Endothelial cell of umbilical vein (primary cell): Measurements from ENCODE around the gene APBB2. TPM values are rescaled to one million over a fixed set of nuclear protein-coding genes. Genes with fewer than 3 reads are reported as not detected.

Experiments used
- BruUV-seq: library from RNA; stranded (reverse); fragments of 400-500 nt; replicated peaks from 2 replicates; lab custom pipeline; 2021; lab: Mats Ljungman, UMichigan
- CTCF ChIA-PET: fragments of 300-600, 350-600 bp; sonication (Branson Sonifier 250); formaldehyde crosslinking; loops from one replicate; lab custom pipeline; 2021; ENCODE audit warnings: antibody characterized with exemption, inconsistent platforms; lab: Charles Lee
- POLR2A ChIA-PET: fragments of 300-600, 350-600 bp; sonication (Branson Sonifier 250); formaldehyde crosslinking; loops from one replicate; lab custom pipeline; 2021; ENCODE audit warnings: antibody characterized with exemption, inconsistent platforms; lab: Charles Lee
- DNase-seq: peaks from one replicate; pipeline ENCODE4 v3.0.0-alpha.2; 2011; ENCODE audit warnings: low read depth, low spot score
- FAIRE-seq: peaks from 2 replicates; lab custom pipeline; 2011; peaks lifted over from hg19 to GRCh38; lab: Jason Lieb, UNC
- H2AFZ ChIP-seq: 2 replicates; pipeline ENCODE4 v1.6.0; 2012; ENCODE audit warnings: low read depth, low read length, control low read depth, inconsistent platforms
- H3K27ac ChIP-seq: 2 replicates; pipeline ENCODE4 v1.5.1; 2011; ENCODE audit warnings: low read depth, mild to moderate bottlenecking, control low read depth, low read length, moderate library complexity; ENCODE audit not compliant: insufficient read depth
- H3K27me3 ChIP-seq, 2 experiments: 2 replicates each; pipeline versions ENCODE4 v1.6.0 to v1.6.1; 2011; ENCODE audit warnings: low read length in 2 of 2, mixed read lengths in 1 of 2; ENCODE audit not compliant: control insufficient read depth in 2 of 2, insufficient read depth in 2 of 2
- H3K36me3 ChIP-seq, 2 experiments: 2 replicates in 1 of 2; 3 replicates in 1 of 2; pipeline ENCODE4 v1.5.1; 2011; ENCODE audit warnings: low read length in 2 of 2, mild to moderate bottlenecking in 1 of 2, moderate library complexity in 1 of 2; ENCODE audit not compliant: control insufficient read depth in 2 of 2, insufficient read depth in 2 of 2; ENCODE audit errors: extremely low read depth in 1 of 2
- H3K4me1 ChIP-seq: 3 replicates; pipeline ENCODE4 v1.5.1; 2011; ENCODE audit warnings: mild to moderate bottlenecking, low read length; ENCODE audit not compliant: control insufficient read depth, insufficient read depth; ENCODE audit errors: extremely low read depth
- H3K4me2 ChIP-seq: 2 replicates; pipeline ENCODE4 v1.6.1; 2011; ENCODE audit warnings: low read length, control low read depth, mixed read lengths; ENCODE audit not compliant: insufficient read depth
- H3K4me3 ChIP-seq, 3 experiments: fragments of 200-600 bp in 1 of 3; sonication (generic), shearing (Covaris generic) in 1 of 3; replicated peaks in 1 of 3; 2 replicates each; pipeline ENCODE4 v1.5.1; 2011 to 2016; ENCODE audit warnings: control low read depth in 3 of 3, low read length in 3 of 3, mild to moderate bottlenecking in 2 of 3, inconsistent platforms in 1 of 3, low read depth in 1 of 3, moderate library complexity in 1 of 3; ENCODE audit not compliant: insufficient read depth in 1 of 3
- H3K79me2 ChIP-seq: 2 replicates; pipeline ENCODE4 v1.6.0; 2012; ENCODE audit warnings: low read length, inconsistent platforms; ENCODE audit not compliant: control insufficient read depth, insufficient read depth
- H3K9ac ChIP-seq: replicated peaks from 2 replicates; pipeline ENCODE3; 2011; ENCODE audit warnings: low read length, control low read depth; ENCODE audit not compliant: insufficient read depth; ENCODE audit errors: extremely low read depth
- H3K9me1 ChIP-seq: replicated peaks from 3 replicates; pipeline ENCODE4 v1.6.0; 2011; ENCODE audit warnings: mild to moderate bottlenecking, low read length; ENCODE audit not compliant: control insufficient read depth, insufficient read depth; ENCODE audit errors: extremely low read depth
- H3K9me3 ChIP-seq: replicated peaks from 2 replicates; pipeline ENCODE4 v1.5.1; 2012; ENCODE audit warnings: low read length, inconsistent platforms; ENCODE audit not compliant: control insufficient read depth, insufficient read depth
- H4K20me1 ChIP-seq: replicated peaks from 2 replicates; pipeline ENCODE3; 2011; ENCODE audit warnings: mild to moderate bottlenecking, low read length; ENCODE audit not compliant: control insufficient read depth, insufficient read depth; ENCODE audit errors: extremely low read depth
- EZH2 ChIP-seq: IDR thresholded peaks from 2 replicates; pipeline ENCODE4 v1.6.1; 2012; ENCODE audit warnings: borderline replicate concordance, low read depth, mild to moderate bottlenecking, moderate library complexity, low read length, inconsistent platforms; ENCODE audit not compliant: severe bottlenecking
- FOS ChIP-seq: IDR thresholded peaks from 2 replicates; pipeline ENCODE4 v1.6.1; 2011; ENCODE audit warnings: mild to moderate bottlenecking, low read length, moderate library complexity, borderline replicate concordance; ENCODE audit not compliant: insufficient read depth
- GATA2 ChIP-seq: IDR thresholded peaks from 2 replicates; pipeline ENCODE4 v1.7.0; 2011; ENCODE audit warnings: low read depth, mild to moderate bottlenecking, moderate library complexity, mixed read lengths, low read length; ENCODE audit not compliant: insufficient read length, insufficient read depth
- JUN ChIP-seq: IDR thresholded peaks from 2 replicates; pipeline ENCODE4 v1.6.1; 2011; ENCODE audit warnings: borderline replicate concordance, low read depth; ENCODE audit not compliant: insufficient read length, insufficient read depth
- MYC ChIP-seq: IDR thresholded peaks from one replicate; pipeline ENCODE4 v1.6.1; 2011; ENCODE audit warnings: mild to moderate bottlenecking, low read depth, low read length
- POLR2A ChIP-seq: IDR thresholded peaks from 2 replicates; pipeline ENCODE4 v1.6.1; 2012; ENCODE audit warnings: low read depth, mild to moderate bottlenecking, control low read depth, low read length
- POLR2AphosphoS5 ChIP-seq: IDR thresholded peaks from 2 replicates; pipeline ENCODE4 v1.6.1; 2012; ENCODE audit warnings: low read depth, mild to moderate bottlenecking, control low read depth, low read length, moderate library complexity; ENCODE audit not compliant: insufficient read depth
- dilution Hi-C: fragments of 300-500 bp; cut with MboI; formaldehyde crosslinking; loops from one replicate; pipeline ENCODE4 v1.15.0; 2019; ENCODE audit warnings: low sequenced_read_pairs; ENCODE audit not compliant: extremely low pct_ligation_motif_present
- intact Hi-C: fragments of 100-400 bp; cut with micrococcal nuclease; formaldehyde crosslinking; loops from one replicate; pipeline ENCODE4 v1.10.0; 2022
- polyA plus RNA-seq, 4 experiments: library from polyadenylated mRNA; depleted of rRNA in 3 of 4; stranded (reverse) in 3 of 4; unstranded in 1 of 4; fragments of >200 nt; gene quantifications; 2 replicates each; pipeline versions ENCODE4 v1.2.1 to v1.2.3, GENCODE V29; 2011 to 2012; ENCODE audit warnings: missing spikeins in 1 of 4
- total RNA-seq: library from RNA; stranded (reverse); gene quantifications from 2 replicates; pipeline ENCODE4 v1.2.3, GENCODE V29; 2021

Gene APBB2
- total and polyA plus RNA-seq, 2 donors (not counting 3 experiments of a cell fraction or from before 2014, with no cell fraction given) = 79.8 to 124 TPM

DNA sequence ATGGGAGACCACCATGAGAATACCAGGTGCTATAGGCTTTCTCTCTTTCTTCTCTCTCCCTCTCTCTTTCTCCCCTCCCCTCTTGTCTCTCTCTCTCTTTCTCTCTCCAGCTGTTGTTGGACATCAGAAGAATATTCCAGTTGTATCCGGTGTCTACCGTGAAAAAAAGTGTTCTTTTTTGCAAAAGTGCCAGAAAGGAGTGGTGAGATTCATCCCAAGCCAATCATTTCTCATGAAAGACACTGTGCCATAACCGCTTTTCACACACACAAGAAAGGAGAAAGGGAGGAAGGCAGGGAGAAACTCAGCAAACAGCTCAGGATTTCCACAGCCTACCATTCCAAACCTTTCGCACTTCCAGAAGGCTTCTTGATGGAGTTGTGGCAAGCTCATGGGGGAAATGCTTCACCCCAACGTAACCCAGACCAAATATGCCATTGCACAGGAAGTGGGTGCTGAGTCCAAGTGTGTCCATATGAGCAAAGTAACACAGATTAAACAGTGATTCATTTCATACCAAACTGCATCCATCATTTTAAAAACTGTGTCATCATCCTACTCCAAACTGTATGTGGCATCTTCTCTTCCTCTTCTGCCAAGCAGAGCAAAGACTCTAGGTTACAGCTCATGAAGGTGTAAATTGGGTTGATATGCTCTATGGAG lies 224.0 kb downstream of the APBB2 start:
- TSS peak; percentile 69 for BruUV-seq

GRCh38 chr4:40987151-40987550 lies 227.2 kb downstream of the APBB2 start:
- dilution Hi-C loops (no loop called here), intact Hi-C loops (no loop called here)
- ChIA-PET POLR2A (no interaction called here), CTCF (interaction anchor here (0.8 kb wide), 1 partner anchor 11 kb away, joined by 4 read pairs; no protein-coding TSS in a partner anchor)
- no TSS peak for BruUV-seq
- Histone ChIP-seq H4K20me1 (no peaks in the 10 kb centered on the region), H3K4me2 (no peak overlapping the region), H2AFZ (no peak overlapping the region), H3K27ac (no peak overlapping the region), H3K36me3 (no peaks in the 10 kb centered on the region), H3K27me3 (no peaks in the 10 kb centered on the region), H3K4me3 (no peak overlapping the region), H3K4me1 (peaks cover 28% of the 10 kb centered on the region), H3K79me2 (peaks cover 51% of the 10 kb centered on the region), H3K9me3 (no peaks in the 10 kb centered on the region), H3K9me1 (no peaks in the 10 kb centered on the region), H3K9ac (no peak overlapping the region)
- no peak for DNase-seq
- FAIRE-seq = no peak
- no peak for TF ChIP-seq EZH2
- no peak for TF ChIP-seq MYC
- TF ChIP-seq POLR2AphosphoS5 = no peak
- TF ChIP-seq POLR2A = no peak

More for the DNA sequence above, 224.0 kb downstream of the APBB2 start:
- Histone ChIP-seq H4K20me1 (no peaks in the 10 kb centered on the region), H3K27ac (peak overlapping the region; percentile 84), H3K36me3 (no peaks in the 10 kb centered on the region), H3K9ac (peak overlapping the region; percentile 40), H3K79me2 (peaks cover 46% of the 10 kb centered on the region), H3K27me3 (no peaks in the 10 kb centered on the region), H3K9me3 (no peaks in the 10 kb centered on the region), H3K4me2 (peak overlapping the region; percentile 38), H2AFZ (no peak overlapping the region), H3K9me1 (no peaks in the 10 kb centered on the region), H3K4me1 (peaks cover 53% of the 10 kb centered on the region), H3K4me3 (no peak overlapping the region)
- TF ChIP-seq JUN (peak; percentile 94), GATA2 (peak; percentile 61), POLR2AphosphoS5 (peak; percentile 83), EZH2 (no peak), FOS (peak; percentile 94)
- DNase-seq (peak; percentile 84), FAIRE-seq (peak; percentile 71)
- intact Hi-C loops (loop anchor here (1.0 kb wide), 1 partner anchor 153 kb away; no protein-coding TSS in a partner anchor), dilution Hi-C loops (no loop called here)
- POLR2A ChIA-PET = interaction anchor here (0.7 kb wide), 1 partner anchor 21 kb away, joined by 3 read pairs; no protein-coding TSS in a partner anchor
- CTCF ChIA-PET = interaction anchor here (0.6 to 2.5 kb wide), 10 partner anchors 10 to 226 kb away, joined by 3 to 13 read pairs (median 4); partner anchors contain the start of gene APBB2
